ENCODE data around the gene RABEP1.
"Not testable (repeated sequence)": the region's sequence is repeated elsewhere in the genome, so short reads cannot be mapped to it uniquely, and the experiment has no call there.

RABEP1 gene, protein sequence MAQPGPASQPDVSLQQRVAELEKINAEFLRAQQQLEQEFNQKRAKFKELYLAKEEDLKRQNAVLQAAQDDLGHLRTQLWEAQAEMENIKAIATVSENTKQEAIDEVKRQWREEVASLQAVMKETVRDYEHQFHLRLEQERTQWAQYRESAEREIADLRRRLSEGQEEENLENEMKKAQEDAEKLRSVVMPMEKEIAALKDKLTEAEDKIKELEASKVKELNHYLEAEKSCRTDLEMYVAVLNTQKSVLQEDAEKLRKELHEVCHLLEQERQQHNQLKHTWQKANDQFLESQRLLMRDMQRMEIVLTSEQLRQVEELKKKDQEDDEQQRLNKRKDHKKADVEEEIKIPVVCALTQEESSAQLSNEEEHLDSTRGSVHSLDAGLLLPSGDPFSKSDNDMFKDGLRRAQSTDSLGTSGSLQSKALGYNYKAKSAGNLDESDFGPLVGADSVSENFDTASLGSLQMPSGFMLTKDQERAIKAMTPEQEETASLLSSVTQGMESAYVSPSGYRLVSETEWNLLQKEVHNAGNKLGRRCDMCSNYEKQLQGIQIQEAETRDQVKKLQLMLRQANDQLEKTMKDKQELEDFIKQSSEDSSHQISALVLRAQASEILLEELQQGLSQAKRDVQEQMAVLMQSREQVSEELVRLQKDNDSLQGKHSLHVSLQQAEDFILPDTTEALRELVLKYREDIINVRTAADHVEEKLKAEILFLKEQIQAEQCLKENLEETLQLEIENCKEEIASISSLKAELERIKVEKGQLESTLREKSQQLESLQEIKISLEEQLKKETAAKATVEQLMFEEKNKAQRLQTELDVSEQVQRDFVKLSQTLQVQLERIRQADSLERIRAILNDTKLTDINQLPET

DNA sequence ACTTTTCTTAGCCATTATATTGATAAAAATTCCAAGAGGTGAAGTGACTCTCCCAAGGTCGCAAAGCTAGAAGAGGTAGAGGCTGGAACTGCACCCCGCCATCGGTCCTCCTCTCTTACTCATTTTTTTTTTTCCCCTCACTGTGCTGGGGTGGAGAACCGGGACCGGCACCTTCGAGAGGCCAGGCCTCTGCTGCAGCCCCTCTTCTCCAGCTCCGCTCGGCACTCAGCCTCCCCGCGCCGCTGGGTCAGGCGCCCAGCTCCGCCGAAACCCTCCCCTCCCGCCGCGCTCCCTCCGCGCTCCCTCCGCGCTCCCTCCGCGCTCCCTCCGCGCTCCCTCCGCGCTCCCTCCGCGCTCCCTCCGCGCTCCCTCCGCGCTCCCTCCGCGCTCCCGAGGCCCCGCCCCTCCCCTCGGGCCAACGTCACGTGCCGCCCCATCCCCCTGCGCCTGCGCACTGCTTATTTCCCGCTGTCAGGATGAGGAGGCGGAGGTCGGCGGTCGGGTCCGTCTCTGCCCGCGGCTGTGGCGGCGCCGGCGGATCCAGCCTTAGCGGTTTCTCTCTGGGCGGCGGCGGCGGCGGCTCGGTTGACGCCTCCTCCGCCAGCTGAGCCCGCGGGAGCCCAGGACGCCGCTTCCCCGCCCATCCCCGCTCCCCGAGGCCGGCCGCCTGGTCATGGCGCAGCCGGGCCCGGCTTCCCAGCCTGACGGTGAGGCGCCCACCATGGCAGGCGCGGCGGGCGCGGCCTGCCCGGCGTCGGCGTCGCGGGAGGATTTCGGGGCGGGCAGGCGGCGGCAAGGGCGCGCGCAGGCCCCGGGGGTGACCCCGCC is at the start of gene RABEP1:
Gene RABEP1 (plus strand): TSS at position 471 of the 828 bp plus-strand sequence. CDS start 203 bp downstream, at position 674.
- DNase-seq (ENCODE audit: low spot score), result peak; percentile 98

GRCh38 chr17:5233492-5233891 is 48.6 kb upstream of the RABEP1 start:
- DNase-seq (ENCODE audit: low spot score), result not testable (repeated sequence)

- no peak for DNase-seq (ENCODE audit: low spot score)
Measured at GRCh38 chr17:5234645-5235576, 47.2 kb upstream of the RABEP1 start, which contains the start of gene SCIMP. TSS of gene SCIMP (minus strand) at chr17:5234860. CDS start at chr17:5234755, 105 bp downstream.

DNA sequence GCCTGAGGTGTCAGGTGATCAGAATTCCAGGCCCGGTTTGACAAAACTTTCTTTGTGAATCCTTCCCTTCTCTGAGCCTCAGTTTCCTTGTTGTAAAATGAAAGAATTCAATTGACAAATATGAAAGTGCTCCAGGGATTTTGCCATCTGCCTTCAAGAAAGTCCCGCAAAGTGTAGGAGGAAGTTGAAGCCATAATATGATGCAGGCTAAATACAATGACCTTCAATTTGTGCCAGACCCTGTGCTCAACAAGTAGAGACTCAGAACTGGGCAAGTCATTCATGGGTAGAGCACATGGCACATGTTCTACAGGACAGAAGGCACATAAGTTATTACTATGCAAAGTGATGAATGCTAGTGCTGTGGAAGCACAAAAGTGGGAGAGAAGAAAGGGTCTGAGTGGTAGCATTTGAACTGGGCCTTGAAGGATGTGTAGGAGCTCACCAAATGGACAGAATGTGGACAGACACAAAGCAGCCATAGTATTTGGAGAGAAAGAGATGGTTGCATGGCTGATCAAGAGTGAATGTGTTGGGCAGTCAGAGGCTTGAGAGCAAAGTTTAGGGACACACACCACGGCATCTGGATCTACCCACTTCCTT is 45.0 kb upstream of the RABEP1 start:
- no peak for DNase-seq (ENCODE audit: low spot score)

- peak; percentile 76 for DNase-seq (ENCODE audit: low spot score)
Measured at GRCh38 chr17:5237541-5238016, 44.5 kb upstream of the RABEP1 start.

GRCh38 chr17:5238333-5238732 is 43.8 kb upstream of the RABEP1 start:
- no peak for DNase-seq (ENCODE audit: low spot score)

DNA sequence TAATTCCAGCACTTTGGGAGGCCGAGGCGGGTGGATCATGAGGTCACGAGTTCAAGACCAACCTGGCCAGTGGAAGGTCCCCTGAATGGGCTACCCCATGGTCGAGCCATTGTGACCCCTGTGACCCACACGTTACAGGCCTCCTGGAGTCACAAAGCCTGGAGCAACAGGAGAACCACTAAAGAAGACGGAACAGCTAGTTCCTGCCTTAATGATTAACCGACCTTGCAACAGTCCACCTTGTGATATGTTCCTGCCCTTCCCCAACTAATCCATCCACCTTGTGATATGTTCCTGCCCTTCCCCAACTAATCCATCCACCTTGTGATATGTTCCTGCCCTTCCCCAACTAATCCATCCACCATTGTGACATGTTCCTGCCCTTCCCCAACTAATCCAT is 42.3 kb upstream of the RABEP1 start:
- not testable (repeated sequence) for DNase-seq (ENCODE audit: low spot score)

DNA sequence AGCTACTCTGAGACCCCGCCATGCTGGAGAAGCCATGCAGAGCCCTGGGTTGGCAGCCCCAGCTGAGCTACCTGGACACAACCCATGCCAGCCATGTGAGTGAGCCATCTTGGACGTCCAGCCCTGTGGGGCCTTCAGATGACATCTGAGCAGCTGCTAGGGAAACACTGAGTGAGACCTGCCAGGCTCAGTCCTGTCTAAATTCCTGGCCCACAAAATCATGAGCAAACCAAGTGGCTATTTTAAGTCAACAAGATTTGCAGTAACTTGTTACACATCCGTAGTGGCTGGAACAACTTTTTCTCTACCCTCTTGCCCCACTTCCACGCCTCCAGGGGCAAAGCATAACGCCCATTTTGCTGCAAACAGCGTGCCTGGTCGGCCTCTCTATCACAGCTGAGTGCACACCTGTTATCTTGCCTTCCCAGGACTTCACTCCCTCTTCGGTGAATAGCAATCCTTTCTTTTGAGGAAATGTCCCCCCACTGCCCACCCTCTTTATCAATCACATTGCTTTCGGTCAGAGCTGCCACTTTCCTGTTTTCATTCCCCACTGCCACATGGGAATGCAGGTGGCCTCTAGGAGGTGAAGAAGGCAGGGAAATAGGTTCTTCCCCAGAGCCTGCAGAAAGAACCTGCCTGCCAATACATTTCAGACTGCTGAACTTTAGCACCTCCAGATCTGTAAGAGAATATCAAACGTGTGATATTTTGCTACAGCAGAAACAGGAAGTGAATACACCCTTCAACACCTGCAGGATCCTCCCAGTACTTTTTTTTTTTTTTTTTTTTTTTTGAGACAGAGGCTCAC is 40.0 kb upstream of the RABEP1 start:
- DNase-seq (ENCODE audit: low spot score), result no peak

GRCh38 chr17:5247621-5248020 is 34.5 kb upstream of the RABEP1 start:
- no peak for DNase-seq (ENCODE audit: low spot score)

- no peak for DNase-seq (ENCODE audit: low spot score)
Measured at GRCh38 chr17:5248821-5249479, 33.1 kb upstream of the RABEP1 start.

- peak; percentile 83 for DNase-seq (ENCODE audit: low spot score)
Measured at GRCh38 chr17:5249615-5250014, 32.5 kb upstream of the RABEP1 start.

DNA sequence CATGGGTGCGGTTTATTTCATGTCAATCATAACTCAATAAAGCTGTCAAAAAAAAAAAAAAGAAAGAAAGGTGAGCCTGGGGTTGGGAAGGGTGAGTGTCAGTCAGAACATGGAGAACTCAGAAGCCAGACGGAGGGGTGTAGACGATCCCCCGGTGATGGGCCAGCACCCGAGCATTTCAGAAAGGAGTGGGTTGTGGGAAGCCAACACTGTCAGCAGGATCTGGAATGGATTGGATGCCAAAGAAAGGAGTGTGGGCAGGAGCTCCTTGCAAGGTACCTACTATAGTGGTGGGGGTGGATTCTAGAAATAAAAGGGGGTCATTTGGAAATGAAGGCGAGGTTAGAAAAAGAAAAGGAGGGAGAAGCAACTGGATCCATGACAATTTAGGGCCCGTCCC is 27.7 kb upstream of the RABEP1 start:
- no peak for DNase-seq (ENCODE audit: low spot score)

DNA sequence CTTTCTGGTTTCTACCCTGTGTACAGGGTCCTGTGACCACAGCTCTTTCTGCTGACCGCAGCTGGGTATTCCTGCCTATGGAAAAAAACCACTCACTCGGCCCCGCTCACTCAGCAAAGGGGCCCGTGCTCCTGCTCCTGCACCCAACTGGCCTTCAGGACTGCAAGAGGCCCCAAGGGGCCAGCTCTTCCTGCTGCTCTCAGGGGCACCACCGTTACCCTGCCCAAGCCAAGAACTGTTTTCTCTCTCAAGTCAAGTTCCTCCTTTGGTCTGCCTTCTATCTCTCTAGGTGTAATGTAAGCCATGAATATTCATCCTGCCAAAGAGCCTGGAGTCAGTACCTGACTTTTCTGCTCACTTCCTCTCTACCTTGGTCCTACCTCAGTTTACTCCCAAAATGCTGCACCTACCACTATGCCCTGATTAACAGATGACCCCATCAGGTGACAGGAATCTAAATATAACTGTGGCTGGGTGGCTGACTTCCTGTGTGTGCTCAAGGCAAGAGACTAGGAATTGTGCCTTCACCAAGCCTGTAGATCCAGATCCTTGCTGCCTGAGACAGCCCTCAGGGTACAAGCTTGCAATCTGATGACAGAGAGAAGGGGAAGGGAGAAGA is 27.1 kb upstream of the RABEP1 start:
- DNase-seq (ENCODE audit: low spot score), result no peak

DNA sequence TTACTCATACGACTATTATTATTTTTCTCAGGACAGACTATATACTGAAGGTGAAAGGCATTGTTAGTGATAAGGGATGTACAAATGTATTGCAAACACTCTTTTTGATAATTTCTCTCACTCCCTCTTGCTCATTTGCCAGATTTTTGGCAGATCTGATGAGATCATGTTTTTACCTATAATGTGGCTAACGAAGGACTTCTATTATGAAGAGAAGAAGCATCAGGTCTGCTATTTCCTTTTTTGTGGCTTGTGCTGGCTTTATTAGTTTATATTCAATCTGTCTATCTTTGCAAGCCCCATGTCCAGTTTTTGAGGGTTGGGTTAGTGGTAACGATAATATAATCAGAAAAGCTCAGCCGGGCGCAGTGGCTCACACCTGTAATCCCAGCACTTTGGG is 25.0 kb upstream of the RABEP1 start:
- no peak for DNase-seq (ENCODE audit: low spot score)

GRCh38 chr17:5260542-5260941 is 21.5 kb upstream of the RABEP1 start:
- no peak for DNase-seq (ENCODE audit: low spot score)

- DNase-seq (ENCODE audit: low spot score), result no peak
Measured at GRCh38 chr17:5262416-5262991, 19.6 kb upstream of the RABEP1 start.

GRCh38 chr17:5263441-5263840 is 18.6 kb upstream of the RABEP1 start:
- no peak for DNase-seq (ENCODE audit: low spot score)

DNA sequence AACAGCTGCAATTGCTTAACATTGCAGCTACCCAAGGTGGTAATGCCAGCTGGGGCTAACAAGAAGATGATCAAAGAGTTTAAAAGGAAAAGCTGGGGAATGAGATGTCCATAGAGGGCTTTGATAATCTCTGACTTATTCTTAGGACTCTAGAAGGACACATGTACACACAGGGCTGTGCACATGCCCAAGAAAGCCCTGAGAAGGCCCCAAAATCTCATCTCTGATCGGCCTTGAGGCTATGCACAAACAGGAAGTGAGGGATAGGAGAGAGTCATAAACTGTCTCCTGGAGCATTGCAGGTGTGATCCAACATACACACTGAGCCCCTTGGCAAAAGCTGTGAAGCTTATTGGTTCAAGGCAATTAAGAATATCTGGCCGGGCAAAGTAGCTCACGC is 17.2 kb upstream of the RABEP1 start:
- DNase-seq (ENCODE audit: low spot score), result no peak

Data from AG20443 (cell line).